Measurements from ENCODE around the gene B3GALNT2.

Gene B3GALNT2

GRCh38 chr1:235455823-235456222 lies 48.4 kb downstream of the B3GALNT2 start:
- in situ Hi-C loops (cut with MboI; ENCODE audit: low sequenced_read_pairs), result no loop called here

- in situ Hi-C loops (cut with MboI; ENCODE audit: low sequenced_read_pairs), result no loop called here
Measured at GRCh38 chr1:235455097-235455496, 49.2 kb downstream of the B3GALNT2 start.

- in situ Hi-C loops (cut with MboI; ENCODE audit: low sequenced_read_pairs), result no loop called here
Measured at GRCh38 chr1:235454021-235454420, 50.2 kb downstream of the B3GALNT2 start.

- in situ Hi-C loops (cut with MboI; ENCODE audit: low sequenced_read_pairs), result no loop called here
Measured at GRCh38 chr1:235450886-235451483, 53.3 kb downstream of the B3GALNT2 start.

GRCh38 chr1:235450433-235450832 lies 53.8 kb downstream of the B3GALNT2 start:
- in situ Hi-C loops (cut with MboI; ENCODE audit: low sequenced_read_pairs), result no loop called here

- in situ Hi-C loops (cut with MboI; ENCODE audit: low sequenced_read_pairs), result no loop called here
Measured at GRCh38 chr1:235448616-235449015, 55.6 kb downstream of the B3GALNT2 start.

GRCh38 chr1:235442788-235443429 lies 61.3 kb downstream of the B3GALNT2 start:
- in situ Hi-C loops (cut with MboI; ENCODE audit: low sequenced_read_pairs), result no loop called here

GRCh38 chr1:235441159-235441685 lies 63.0 kb downstream of the B3GALNT2 start:
- in situ Hi-C loops (cut with MboI; ENCODE audit: low sequenced_read_pairs), result no loop called here

GRCh38 chr1:235434001-235434400 lies 70.3 kb downstream of the B3GALNT2 start:
- in situ Hi-C loops (cut with MboI; ENCODE audit: low sequenced_read_pairs), result no loop called here

GRCh38 chr1:235430991-235431390 lies 73.3 kb downstream of the B3GALNT2 start:
- in situ Hi-C loops (cut with MboI; ENCODE audit: low sequenced_read_pairs), result no loop called here

GRCh38 chr1:235429143-235429542 lies 75.1 kb downstream of the B3GALNT2 start:
- in situ Hi-C loops (cut with MboI; ENCODE audit: low sequenced_read_pairs), result no loop called here

GRCh38 chr1:235427447-235427846 lies 76.8 kb downstream of the B3GALNT2 start:
- in situ Hi-C loops (cut with MboI; ENCODE audit: low sequenced_read_pairs), result no loop called here

GRCh38 chr1:235426680-235427079 lies 77.6 kb downstream of the B3GALNT2 start:
- in situ Hi-C loops (cut with MboI; ENCODE audit: low sequenced_read_pairs), result no loop called here

GRCh38 chr1:235426143-235426542 lies 78.1 kb downstream of the B3GALNT2 start:
- in situ Hi-C loops (cut with MboI; ENCODE audit: low sequenced_read_pairs), result no loop called here

GRCh38 chr1:235425357-235425756 lies 78.9 kb downstream of the B3GALNT2 start:
- in situ Hi-C loops (cut with MboI; ENCODE audit: low sequenced_read_pairs), result no loop called here

- in situ Hi-C loops (cut with MboI; ENCODE audit: low sequenced_read_pairs), result loop anchor here (25.0 kb wide), 1 partner anchor 187 kb away; no protein-coding TSS in a partner anchor
Measured at GRCh38 chr1:235424092-235424491, 80.2 kb downstream of the B3GALNT2 start.

- in situ Hi-C loops (cut with MboI; ENCODE audit: low sequenced_read_pairs), result loop anchor here (25.0 kb wide), 1 partner anchor 186 kb away; no protein-coding TSS in a partner anchor
Measured at GRCh38 chr1:235423214-235423652, 81.0 kb downstream of the B3GALNT2 start.

GRCh38 chr1:235421751-235422150 lies 82.5 kb downstream of the B3GALNT2 start:
- in situ Hi-C loops (cut with MboI; ENCODE audit: low sequenced_read_pairs), result loop anchor here (25.0 kb wide), 1 partner anchor 184 kb away; no protein-coding TSS in a partner anchor

GRCh38 chr1:235417086-235417697 lies 87.1 kb downstream of the B3GALNT2 start:
- in situ Hi-C loops (cut with MboI; ENCODE audit: low sequenced_read_pairs), result loop anchor here (25.0 kb wide), 1 partner anchor 180 kb away; no protein-coding TSS in a partner anchor

GRCh38 chr1:235416662-235417049 lies 87.6 kb downstream of the B3GALNT2 start:
- in situ Hi-C loops (cut with MboI; ENCODE audit: low sequenced_read_pairs), result loop anchor here (25.0 kb wide), 1 partner anchor 179 kb away; no protein-coding TSS in a partner anchor

All from HL-60/S4 treated with phorbol 12-myristate 13-acetate at 8.2 ng/mL for 4 days and 3 days (cell line).